A549 (cell line): ENCODE measurements around the gene ANTXR2. TPM values are rescaled to one million over a fixed set of nuclear protein-coding genes. Genes with fewer than 3 reads are reported as not detected.

ENCODE experiments used
- ATAC-seq, 2 experiments: fragments of 200-7000 bp in 1 of 2; fragments of >200 bp in 1 of 2; cut with Nextera tagmentation in 1 of 2; cut with Tn5 transposase in 1 of 2; 3 replicates each; pipeline versions ENCODE4 v1.8.0 to v1.9.1; 2018 to 2020; ENCODE audit warnings: mild to moderate bottlenecking in 1 of 2, moderate library complexity in 1 of 2
- CTCF ChIA-PET: fragments of 300-600 bp; sonication (Branson Sonifier 250); formaldehyde crosslinking; extraction: SDS; loops from one replicate; lab custom pipeline; 2021; ENCODE audit warnings: antibody characterized with exemption, inconsistent platforms; lab: Yijun Ruan, JAX
- POLR2A ChIA-PET: fragments of 350-600 bp; formaldehyde crosslinking; extraction: SDS; loops from one replicate; lab custom pipeline; 2021; ENCODE audit warnings: antibody characterized with exemption, inconsistent platforms; lab: Yijun Ruan, JAX
- DNase-seq, 2 experiments: peaks; one replicate each; pipeline versions ENCODE4 v3.0.0 to v3.0.0-alpha.2; 2011 to 2016; ENCODE audit warnings: low read depth in 1 of 2, low spot score in 1 of 2
- FAIRE-seq: peaks from 2 replicates; lab custom pipeline; 2011; peaks lifted over from hg19 to GRCh38; lab: Jason Lieb, UNC
- H3K27ac ChIP-seq, 2 experiments: fragments of >200 bp; sonication (Bioruptor Twin); formaldehyde crosslinking; 3 replicates each; pipeline ENCODE4 v1.5.1; 2016 to 2017
- H3K4me1 ChIP-seq: fragments of >200 bp; sonication (Bioruptor Twin); formaldehyde crosslinking; 3 replicates; pipeline ENCODE4 v1.6.1; 2016
- H3K4me2 ChIP-seq: fragments of >200 bp; sonication (Bioruptor Twin); formaldehyde crosslinking; 3 replicates; pipeline ENCODE4 v1.6.1; 2016
- H3K4me3 ChIP-seq: fragments of >200 bp; sonication (Bioruptor Twin); formaldehyde crosslinking; 3 replicates; pipeline ENCODE4 v1.5.1; 2016
- H3K9me3 ChIP-seq: fragments of >200 bp; sonication (Bioruptor Twin); formaldehyde crosslinking; 3 replicates; pipeline ENCODE4 v1.6.1; 2016
- BCL3 ChIP-seq: fragments of >200 bp; sonication (Bioruptor Twin); formaldehyde crosslinking; IDR thresholded peaks from 3 replicates; pipeline ENCODE4 v1.6.1; 2016
- FOSL2 ChIP-seq, 2 experiments: fragments of 450-650 bp in 1 of 2; fragments of >200 bp in 1 of 2; sonication (Bioruptor Twin) in 1 of 2; formaldehyde crosslinking; IDR thresholded peaks; 2 replicates each; pipeline versions ENCODE4 v1.5.0 to v1.6.1; 2016 to 2020; ENCODE audit warnings: mild to moderate bottlenecking in 1 of 2, moderate library complexity in 1 of 2
- GATA3 ChIP-seq: IDR thresholded peaks from 2 replicates; pipeline ENCODE4 v1.6.1; 2012; ENCODE audit warnings: borderline replicate concordance
- HDAC2 ChIP-seq: fragments of 200-600 bp; sonication (generic); IDR thresholded peaks from 2 replicates; pipeline ENCODE4 v1.6.1; 2016
- HEYL ChIP-seq: fragments of 250-450 bp; sonication (Bioruptor Pico); IDR thresholded peaks from 2 replicates; pipeline ENCODE4 v1.8.0; 2021; ENCODE audit warnings: mild to moderate bottlenecking, moderate library complexity
- HOXA7 ChIP-seq: fragments of 250-450 bp; sonication (Bioruptor Pico); IDR thresholded peaks from 2 replicates; pipeline ENCODE4 v1.5.0; 2020; ENCODE audit warnings: mild to moderate bottlenecking, moderate library complexity
- HOXB13 ChIP-seq: fragments of 250-450 bp; sonication (Bioruptor Pico); IDR thresholded peaks from 2 replicates; pipeline ENCODE4 v1.5.0; 2020; ENCODE audit warnings: low read depth, mild to moderate bottlenecking, moderate library complexity
- JUN ChIP-seq, 2 experiments: fragments of >200 bp; sonication (Bioruptor Twin); formaldehyde crosslinking; IDR thresholded peaks; 2 replicates in 1 of 2; 3 replicates in 1 of 2; pipeline ENCODE4 v1.6.1; 2016 to 2017
- MAZ ChIP-seq: fragments of 150-350 bp; IDR thresholded peaks from 2 replicates; pipeline ENCODE4 v1.6.1; 2014; ENCODE audit warnings: antibody characterized with exemption, low read depth, low read length, borderline replicate concordance
- MYC ChIP-seq: IDR thresholded peaks from 2 replicates; pipeline ENCODE4 v1.6.1; 2012; ENCODE audit warnings: mild to moderate bottlenecking, inconsistent platforms, low read length, improper control_type of control experiment, borderline replicate concordance
- NFE2L2 ChIP-seq: fragments of 150-350 bp; conservative IDR thresholded peaks from 2 replicates; pipeline ENCODE4 v1.6.1; 2014; ENCODE audit warnings: low read length
- POLR2A ChIP-seq: IDR thresholded peaks from 2 replicates; pipeline ENCODE4 v1.6.1; 2012; ENCODE audit warnings: mild to moderate bottlenecking, low read length
- POLR2AphosphoS2 ChIP-seq: conservative IDR thresholded peaks from 2 replicates; pipeline ENCODE4 v1.6.1; 2012; ENCODE audit warnings: low read length, improper control_type of control experiment, inconsistent platforms
- RFX5 ChIP-seq: fragments of 450-650 bp; IDR thresholded peaks from 2 replicates; pipeline ENCODE4 v1.7.1; 2014; ENCODE audit warnings: antibody characterized with exemption, mild to moderate bottlenecking, moderate library complexity
- RNF2 ChIP-seq: fragments of 200-600 bp; sonication (generic); IDR thresholded peaks from 2 replicates; pipeline ENCODE4 v1.6.1; 2016; ENCODE audit warnings: low read depth, mild to moderate bottlenecking, antibody characterized with exemption, moderate library complexity, borderline replicate concordance
- TP53 ChIP-seq: fragments of 250-450 bp; sonication (Bioruptor Pico); IDR thresholded peaks from 2 replicates; pipeline ENCODE4 v1.5.0; 2021; ENCODE audit warnings: mild to moderate bottlenecking, moderate library complexity
- ZFP36 ChIP-seq: fragments of 450-650 bp; IDR thresholded peaks from 2 replicates; pipeline ENCODE4 v1.6.1; 2014; ENCODE audit warnings: borderline replicate concordance; ENCODE audit not compliant: partially characterized antibody
- ZNF302 ChIP-seq: fragments of 250-450 bp; sonication (Bioruptor Pico); IDR thresholded peaks from 2 replicates; pipeline ENCODE4 v1.9.0; 2021; ENCODE audit warnings: inconsistent platforms, mild to moderate bottlenecking, moderate library complexity
- whole genome bisulfite sequencing: methylation state at CpG from one replicate; pipeline ENCODE4 v1.1.6; 2017; ENCODE audit errors: missing lambda C conversion rate; 5-methylcytosine and 5-hydroxymethylcytosine counted together
- polyA plus RNA-seq, 4 experiments: library from polyadenylated mRNA; depleted of rRNA in 3 of 4; stranded (reverse); fragments of >200 nt; fragmentation: RNase III in 1 of 4; extraction: RNeasy Plus Mini Kit Qiagen cat#74134 plus additional on column Dnase treatment in 1 of 4; gene quantifications; 2 replicates in 3 of 4; 3 replicates in 1 of 4; pipeline ENCODE4 v1.2.3, GENCODE V29; 2011 to 2017
- TF ChIP-seq, protein P1 (sequence below): fragments of 450-650 bp; IDR thresholded peaks from 2 replicates; pipeline ENCODE4 v1.6.1; 2014; ENCODE audit warnings: antibody characterized with exemption
- TF ChIP-seq, protein P2 (sequence below): fragments of >200 bp; sonication (Bioruptor Twin); formaldehyde crosslinking; IDR thresholded peaks from 2 replicates; pipeline ENCODE4 v1.6.1; 2016
- TF ChIP-seq, protein P3 (sequence below): IDR thresholded peaks from 2 replicates; pipeline ENCODE4 v1.6.1; 2012
- TF ChIP-seq, protein P4 (sequence below): fragments of 200-600 bp; sonication (generic); IDR thresholded peaks from 2 replicates; pipeline ENCODE4 v1.6.1; 2016; ENCODE audit warnings: antibody characterized with exemption, mild to moderate bottlenecking, moderate library complexity
- TF ChIP-seq, protein P5 (sequence below): fragments of 250-450 bp; sonication (Bioruptor Pico); IDR thresholded peaks from 2 replicates; pipeline ENCODE4 v1.5.0; 2020; ENCODE audit warnings: low read depth, mild to moderate bottlenecking, moderate library complexity
- TF ChIP-seq, protein P6 (sequence below): fragments of >200 bp; sonication (Bioruptor Twin); formaldehyde crosslinking; IDR thresholded peaks from 3 replicates; pipeline ENCODE4 v1.5.1; 2016

ANTXR2 gene
- polyA plus RNA-seq, 2 of the 4 experiments (the other 2 are of a cell fraction) = 2.3 to 3.0 TPM

- ChIA-PET CTCF (no interaction called here), POLR2A (no interaction called here)
- WGBS = 38% methylated on average over 1 of the region's 1 CpG
Measured at GRCh38 chr4:80012291-80012690, 60.7 kb downstream of the ANTXR2 start.

GRCh38 chr4:80011636-80012236 is 61.3 kb downstream of the ANTXR2 start:
- FAIRE-seq (no peak), ATAC-seq (no peak), DNase-seq (no peak)
- WGBS = 48% methylated on average over 3 of the region's 3 CpGs
- ChIA-PET POLR2A (no interaction called here), CTCF (no interaction called here)
- TF ChIP-seq, protein P1, sequence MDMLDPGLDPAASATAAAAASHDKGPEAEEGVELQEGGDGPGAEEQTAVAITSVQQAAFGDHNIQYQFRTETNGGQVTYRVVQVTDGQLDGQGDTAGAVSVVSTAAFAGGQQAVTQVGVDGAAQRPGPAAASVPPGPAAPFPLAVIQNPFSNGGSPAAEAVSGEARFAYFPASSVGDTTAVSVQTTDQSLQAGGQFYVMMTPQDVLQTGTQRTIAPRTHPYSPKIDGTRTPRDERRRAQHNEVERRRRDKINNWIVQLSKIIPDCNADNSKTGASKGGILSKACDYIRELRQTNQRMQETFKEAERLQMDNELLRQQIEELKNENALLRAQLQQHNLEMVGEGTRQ = no peak
- TF ChIP-seq GATA3 = no peak
- no peak for TF ChIP-seq ZFP36
- TF ChIP-seq, protein P2, sequence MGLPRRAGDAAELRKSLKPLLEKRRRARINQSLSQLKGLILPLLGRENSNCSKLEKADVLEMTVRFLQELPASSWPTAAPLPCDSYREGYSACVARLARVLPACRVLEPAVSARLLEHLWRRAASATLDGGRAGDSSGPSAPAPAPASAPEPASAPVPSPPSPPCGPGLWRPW = no peak
- no peak for TF ChIP-seq HDAC2
- no peak for TF ChIP-seq MAZ
- TF ChIP-seq RFX5 = no peak
- Histone ChIP-seq H3K4me2 (no peak overlapping the region), H3K27ac (no peak overlapping the region), H3K4me1 (no peaks in the 10 kb centered on the region), H3K4me3 (no peak overlapping the region), H3K9me3 (no peaks in the 10 kb centered on the region)

More at GRCh38 chr4:80012291-80012690, 60.7 kb downstream of the ANTXR2 start:
- Histone ChIP-seq H3K9me3 (no peaks in the 10 kb centered on the region), H3K4me1 (no peaks in the 10 kb centered on the region), H3K4me3 (no peak overlapping the region), H3K4me2 (no peak overlapping the region)
- no peak for ATAC-seq
- no peak for TF ChIP-seq HOXB13
- TF ChIP-seq, protein P3, sequence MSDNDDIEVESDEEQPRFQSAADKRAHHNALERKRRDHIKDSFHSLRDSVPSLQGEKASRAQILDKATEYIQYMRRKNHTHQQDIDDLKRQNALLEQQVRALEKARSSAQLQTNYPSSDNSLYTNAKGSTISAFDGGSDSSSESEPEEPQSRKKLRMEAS = no peak
- TF ChIP-seq ZNF302 (CRISPR knock-in tag) = no peak
- no peak for TF ChIP-seq BCL3
- TF ChIP-seq, all 56 proteins: peak for 0
- FAIRE-seq = no peak
- no peak overlapping the region for H3K27ac ChIP-seq
- DNase-seq = no peak

- DNase-seq = no peak
- Histone ChIP-seq H3K9me3 (no peaks in the 10 kb centered on the region), H3K4me2 (no peak overlapping the region), H3K4me1 (no peaks in the 10 kb centered on the region), H3K27ac (no peak overlapping the region), H3K4me3 (no peak overlapping the region)
- ATAC-seq = no peak
- ChIA-PET CTCF (no interaction called here), POLR2A (no interaction called here)
- FAIRE-seq = no peak
- TF ChIP-seq HOXA7 (CRISPR knock-in tag) (no peak), TP53 (CRISPR knock-in tag) (no peak), RNF2 (no peak), MYC (no peak), POLR2A (no peak), POLR2AphosphoS2 (no peak), JUN (IDR thresholded peaks at IDR 0.05) (no peak), NFE2L2 (no peak), MAZ (no peak), HEYL (CRISPR knock-in tag) (no peak), FOSL2 (IDR thresholded peaks at IDR 0.05) (no peak), FOSL2 (CRISPR knock-in tag; IDR thresholded peaks at IDR 0.05) (no peak), ZFP36 (no peak), ZNF302 (CRISPR knock-in tag) (no peak)
- TF ChIP-seq, protein P4, sequence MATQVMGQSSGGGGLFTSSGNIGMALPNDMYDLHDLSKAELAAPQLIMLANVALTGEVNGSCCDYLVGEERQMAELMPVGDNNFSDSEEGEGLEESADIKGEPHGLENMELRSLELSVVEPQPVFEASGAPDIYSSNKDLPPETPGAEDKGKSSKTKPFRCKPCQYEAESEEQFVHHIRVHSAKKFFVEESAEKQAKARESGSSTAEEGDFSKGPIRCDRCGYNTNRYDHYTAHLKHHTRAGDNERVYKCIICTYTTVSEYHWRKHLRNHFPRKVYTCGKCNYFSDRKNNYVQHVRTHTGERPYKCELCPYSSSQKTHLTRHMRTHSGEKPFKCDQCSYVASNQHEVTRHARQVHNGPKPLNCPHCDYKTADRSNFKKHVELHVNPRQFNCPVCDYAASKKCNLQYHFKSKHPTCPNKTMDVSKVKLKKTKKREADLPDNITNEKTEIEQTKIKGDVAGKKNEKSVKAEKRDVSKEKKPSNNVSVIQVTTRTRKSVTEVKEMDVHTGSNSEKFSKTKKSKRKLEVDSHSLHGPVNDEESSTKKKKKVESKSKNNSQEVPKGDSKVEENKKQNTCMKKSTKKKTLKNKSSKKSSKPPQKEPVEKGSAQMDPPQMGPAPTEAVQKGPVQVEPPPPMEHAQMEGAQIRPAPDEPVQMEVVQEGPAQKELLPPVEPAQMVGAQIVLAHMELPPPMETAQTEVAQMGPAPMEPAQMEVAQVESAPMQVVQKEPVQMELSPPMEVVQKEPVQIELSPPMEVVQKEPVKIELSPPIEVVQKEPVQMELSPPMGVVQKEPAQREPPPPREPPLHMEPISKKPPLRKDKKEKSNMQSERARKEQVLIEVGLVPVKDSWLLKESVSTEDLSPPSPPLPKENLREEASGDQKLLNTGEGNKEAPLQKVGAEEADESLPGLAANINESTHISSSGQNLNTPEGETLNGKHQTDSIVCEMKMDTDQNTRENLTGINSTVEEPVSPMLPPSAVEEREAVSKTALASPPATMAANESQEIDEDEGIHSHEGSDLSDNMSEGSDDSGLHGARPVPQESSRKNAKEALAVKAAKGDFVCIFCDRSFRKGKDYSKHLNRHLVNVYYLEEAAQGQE = no peak
- TF ChIP-seq, protein P1 = no peak
- TF ChIP-seq, protein P5, sequence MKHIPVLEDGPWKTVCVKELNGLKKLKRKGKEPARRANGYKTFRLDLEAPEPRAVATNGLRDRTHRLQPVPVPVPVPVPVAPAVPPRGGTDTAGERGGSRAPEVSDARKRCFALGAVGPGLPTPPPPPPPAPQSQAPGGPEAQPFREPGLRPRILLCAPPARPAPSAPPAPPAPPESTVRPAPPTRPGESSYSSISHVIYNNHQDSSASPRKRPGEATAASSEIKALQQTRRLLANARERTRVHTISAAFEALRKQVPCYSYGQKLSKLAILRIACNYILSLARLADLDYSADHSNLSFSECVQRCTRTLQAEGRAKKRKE = no peak
- TF ChIP-seq, protein P6, sequence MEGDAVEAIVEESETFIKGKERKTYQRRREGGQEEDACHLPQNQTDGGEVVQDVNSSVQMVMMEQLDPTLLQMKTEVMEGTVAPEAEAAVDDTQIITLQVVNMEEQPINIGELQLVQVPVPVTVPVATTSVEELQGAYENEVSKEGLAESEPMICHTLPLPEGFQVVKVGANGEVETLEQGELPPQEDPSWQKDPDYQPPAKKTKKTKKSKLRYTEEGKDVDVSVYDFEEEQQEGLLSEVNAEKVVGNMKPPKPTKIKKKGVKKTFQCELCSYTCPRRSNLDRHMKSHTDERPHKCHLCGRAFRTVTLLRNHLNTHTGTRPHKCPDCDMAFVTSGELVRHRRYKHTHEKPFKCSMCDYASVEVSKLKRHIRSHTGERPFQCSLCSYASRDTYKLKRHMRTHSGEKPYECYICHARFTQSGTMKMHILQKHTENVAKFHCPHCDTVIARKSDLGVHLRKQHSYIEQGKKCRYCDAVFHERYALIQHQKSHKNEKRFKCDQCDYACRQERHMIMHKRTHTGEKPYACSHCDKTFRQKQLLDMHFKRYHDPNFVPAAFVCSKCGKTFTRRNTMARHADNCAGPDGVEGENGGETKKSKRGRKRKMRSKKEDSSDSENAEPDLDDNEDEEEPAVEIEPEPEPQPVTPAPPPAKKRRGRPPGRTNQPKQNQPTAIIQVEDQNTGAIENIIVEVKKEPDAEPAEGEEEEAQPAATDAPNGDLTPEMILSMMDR = no peak
Measured at GRCh38 chr4:80010316-80010715, 62.7 kb downstream of the ANTXR2 start.
